IMR-90 (cell line): ENCODE data around the gene HCFC1. TPM values are rescaled to one million over a fixed set of nuclear protein-coding genes. Genes with fewer than 3 reads are reported as not detected.

Experiments used
- ATAC-seq: fragments of 200-7000 bp; cut with Tn5 transposase; 2 replicates; pipeline ENCODE4 v1.9.1; 2020; ENCODE audit warnings: low read depth, mild to moderate bottlenecking, moderate library complexity
- BruUV-seq: library from RNA; stranded (reverse); fragments of 400-500 nt; replicated peaks from 2 replicates; lab custom pipeline; 2021; lab: Mats Ljungman, UMichigan
- CTCF ChIA-PET: fragments of 300-600 bp; formaldehyde crosslinking; extraction: SDS; loops from one replicate; lab custom pipeline; 2021; ENCODE audit warnings: antibody characterized with exemption; lab: Yijun Ruan, JAX
- POLR2A ChIA-PET: fragments of 300-600 bp; sonication (Branson Sonifier 250); formaldehyde crosslinking; loops from one replicate; lab custom pipeline; 2022; ENCODE audit warnings: antibody characterized with exemption; ENCODE audit not compliant: unreplicated experiment; lab: Charles Lee
- DNase-seq: peaks from one replicate; pipeline ENCODE4 v3.0.0; 2013
- H2AFZ ChIP-seq: replicated peaks from 2 replicates; pipeline ENCODE3; 2013; ENCODE audit warnings: low read length, mild to moderate bottlenecking; ENCODE audit not compliant: poor library complexity
- H2AK5ac ChIP-seq: 2 replicates; pipeline ENCODE4 v1.6.1; 2013; ENCODE audit warnings: low read depth, low read length, inconsistent platforms
- H2AK9ac ChIP-seq: replicated peaks from 2 replicates; pipeline ENCODE3; 2013; ENCODE audit warnings: mild to moderate bottlenecking, low read depth, low read length, moderate library complexity; ENCODE audit not compliant: poor library complexity
- H2BK120ac ChIP-seq: 2 replicates; pipeline ENCODE4 v1.6.1; 2013; ENCODE audit warnings: low read depth, low read length, inconsistent platforms
- H2BK15ac ChIP-seq: 3 replicates; pipeline ENCODE4 v1.6.1; 2013; ENCODE audit warnings: low read depth, low read length, inconsistent platforms
- H2BK20ac ChIP-seq: 2 replicates; pipeline ENCODE4 v1.6.1; 2013; ENCODE audit warnings: low read depth, mild to moderate bottlenecking, inconsistent platforms, low read length, moderate library complexity
- H2BK5ac ChIP-seq: 2 replicates; pipeline ENCODE4 v1.6.1; 2013; ENCODE audit warnings: mild to moderate bottlenecking, low read depth, low read length, inconsistent platforms; ENCODE audit not compliant: poor library complexity, severe bottlenecking
- H3K14ac ChIP-seq: replicated peaks from 2 replicates; pipeline ENCODE4 v1.6.1; 2013; ENCODE audit warnings: low read depth, low read length, inconsistent platforms
- H3K18ac ChIP-seq: 2 replicates; pipeline ENCODE4 v1.6.1; 2013; ENCODE audit warnings: low read depth, low read length, control low read depth
- H3K23ac ChIP-seq: 2 replicates; pipeline ENCODE4 v1.6.1; 2013; ENCODE audit warnings: low read depth, low read length, inconsistent platforms
- H3K27ac ChIP-seq: 2 replicates; pipeline ENCODE4 v1.5.1; 2013; ENCODE audit warnings: mild to moderate bottlenecking, control low read depth, low read length; ENCODE audit not compliant: insufficient read depth
- H3K27me3 ChIP-seq: 2 replicates; pipeline ENCODE4 v1.6.1; 2013; ENCODE audit warnings: low read length; ENCODE audit not compliant: control insufficient read depth, insufficient read depth
- H3K36me3 ChIP-seq: 2 replicates; pipeline ENCODE4 v1.6.1; 2013; ENCODE audit warnings: low read length, mixed read lengths; ENCODE audit not compliant: control insufficient read depth, insufficient read depth
- H3K4ac ChIP-seq: 2 replicates; pipeline ENCODE4 v1.6.1; 2013; ENCODE audit warnings: low read depth, low read length, inconsistent platforms
- H3K4me1 ChIP-seq: 2 replicates; pipeline ENCODE4 v1.6.1; 2013; ENCODE audit warnings: low read length, mixed read lengths; ENCODE audit not compliant: control insufficient read depth, insufficient read depth
- H3K4me2 ChIP-seq: 2 replicates; pipeline ENCODE4 v1.6.1; 2013; ENCODE audit warnings: low read depth, mild to moderate bottlenecking, control low read depth, low read length, moderate library complexity
- H3K4me3 ChIP-seq: 2 replicates; pipeline ENCODE4 v1.5.1; 2013; ENCODE audit warnings: low read depth, mild to moderate bottlenecking, control low read depth, low read length, moderate library complexity; ENCODE audit not compliant: insufficient read depth
- H3K56ac ChIP-seq: 2 replicates; pipeline ENCODE4 v1.6.1; 2013; ENCODE audit warnings: low read length, inconsistent platforms; ENCODE audit not compliant: insufficient read depth; ENCODE audit errors: extremely low read depth
- H3K79me1 ChIP-seq, 2 experiments: 2 replicates each; pipeline ENCODE4 v1.6.1; 2013; ENCODE audit warnings: low read length in 2 of 2, inconsistent platforms in 1 of 2, low read depth in 1 of 2
- H3K9ac ChIP-seq: 2 replicates; pipeline ENCODE4 v1.6.1; 2013; ENCODE audit warnings: low read depth, low read length, control low read depth
- H3K9me1 ChIP-seq: 2 replicates; pipeline ENCODE4 v1.6.1; 2013; ENCODE audit warnings: low read length, inconsistent platforms; ENCODE audit not compliant: insufficient read depth
- H3K9me3 ChIP-seq: 2 replicates; pipeline ENCODE4 v1.6.1; 2013; ENCODE audit warnings: low read length; ENCODE audit not compliant: control insufficient read depth, insufficient read depth
- H4K20me1 ChIP-seq: 2 replicates; pipeline ENCODE4 v1.6.1; 2013; ENCODE audit warnings: low read length, inconsistent platforms; ENCODE audit not compliant: insufficient read depth
- H4K5ac ChIP-seq: 2 replicates; pipeline ENCODE4 v1.6.1; 2013; ENCODE audit warnings: mild to moderate bottlenecking, low read depth, low read length, control low read depth
- H4K8ac ChIP-seq, 2 experiments: 2 replicates each; pipeline ENCODE4 v1.6.1; 2013; ENCODE audit warnings: low read depth in 2 of 2, low read length in 2 of 2, control low read depth in 1 of 2, inconsistent platforms in 1 of 2
- H4K91ac ChIP-seq: 2 replicates; pipeline ENCODE4 v1.6.1; 2013; ENCODE audit warnings: low read depth, low read length, inconsistent platforms; ENCODE audit not compliant: insufficient read depth
- POLR2A ChIP-seq: IDR thresholded peaks from 2 replicates; pipeline ENCODE4 v1.6.1; 2012; ENCODE audit warnings: mild to moderate bottlenecking, low read depth, low read length
- WGBS, 2 experiments: methylation state at CpG; one replicate each; pipeline versions ENCODE4 v1.1.5 to v1.1.7; 2013; ENCODE audit warnings: missing lambda C conversion rate in 2 of 2; ENCODE audit not compliant: insufficient read length in 1 of 2; ENCODE audit errors: extremely low coverage in 2 of 2; 5-methylcytosine and 5-hydroxymethylcytosine counted together
- dilution Hi-C: fragments of 300-500 bp; cut with HindIII; formaldehyde crosslinking; loops from one replicate; pipeline ENCODE4 v1.14.3; 2018; ENCODE audit warnings: low sequenced_read_pairs; ENCODE audit not compliant: unreplicated experiment
- in situ Hi-C: fragments of 300-500 bp; cut with MboI; formaldehyde crosslinking; loops from 3 replicates; pipeline ENCODE4 v1.14.3; 2019; ENCODE audit warnings: low sequenced_read_pairs, inconsistent platforms, mixed read lengths
- intact Hi-C: fragments of 100-400 bp; cut with micrococcal nuclease; formaldehyde crosslinking; loops from 2 replicates; pipeline ENCODE4 v1.10.0; 2022
- polyA plus RNA-seq, 3 experiments: library from polyadenylated mRNA; depleted of rRNA; stranded (reverse); fragments of >200 nt; gene quantifications; 2 replicates each; pipeline ENCODE4 v1.2.3, GENCODE V29; 2012; ENCODE audit warnings: low replicate concordance in 1 of 3
- total RNA-seq: library from RNA; depleted of rRNA; stranded (reverse); fragments of >200 nt; gene quantifications from 2 replicates; pipeline ENCODE4 v1.2.3, GENCODE V29; 2012
- TF ChIP-seq, protein P1 (sequence below): conservative IDR thresholded peaks from 2 replicates; pipeline ENCODE4 v1.5.1; 2012; ENCODE audit warnings: mild to moderate bottlenecking, low read depth, low read length, improper control_type of control experiment

HCFC1 gene
- total and polyA plus RNA-seq, 2 of the 4 experiments (the other 2 are of a cell fraction): 3.2 to 17.6 TPM

DNA sequence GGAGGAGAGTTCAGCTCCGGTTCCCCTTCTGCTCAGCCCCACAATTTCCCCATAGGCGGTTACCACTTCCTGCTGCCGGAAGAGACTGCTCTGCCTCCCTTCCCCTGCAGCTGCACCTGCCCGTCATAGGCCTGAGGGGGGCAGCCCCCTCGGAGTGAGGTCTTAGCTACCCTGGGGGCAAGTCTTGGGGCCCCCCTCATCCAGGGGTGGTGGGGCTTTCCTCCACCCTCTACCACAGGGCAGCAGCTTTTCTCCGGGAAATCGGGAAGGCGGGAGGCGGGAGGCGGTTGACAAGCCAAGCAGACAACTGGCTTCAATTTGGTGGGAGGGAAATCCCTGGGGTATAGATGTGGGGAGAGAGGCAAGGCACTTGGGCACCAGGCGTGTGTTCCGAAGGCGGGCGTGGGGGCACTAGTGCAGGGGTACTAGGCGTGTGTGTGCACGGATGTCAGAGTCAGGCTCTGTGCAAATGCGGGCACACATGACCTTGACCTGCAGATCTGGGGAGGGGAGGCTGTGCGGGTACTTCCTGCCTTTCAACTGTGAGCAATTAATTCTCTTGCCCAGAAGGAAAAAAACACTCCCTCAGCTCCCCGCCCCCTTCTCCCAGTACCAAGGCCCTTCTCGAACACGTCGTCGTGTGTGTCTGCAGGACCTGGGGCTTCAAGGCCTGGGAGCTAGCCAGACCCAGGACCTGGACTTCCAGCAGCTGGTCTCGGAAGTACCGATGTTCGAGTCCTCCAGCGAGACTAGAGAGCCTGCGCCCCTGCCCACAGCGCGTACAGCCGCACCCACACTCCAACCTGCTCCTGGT is 44.6 kb downstream of the HCFC1 start:
- DNase-seq: peak; percentile 10
- ChIA-PET CTCF (no interaction called here), POLR2A (no interaction called here)
- peak overlapping the region; percentile 74 for H3K14ac ChIP-seq
- no peaks in the 10 kb centered on the region for H3K9me3 ChIP-seq
- peak overlapping the region; percentile 94 for H2AK5ac ChIP-seq
- peaks cover 5% of the 10 kb centered on the region for H4K20me1 ChIP-seq
- dilution Hi-C loops (no loop called here), in situ Hi-C loops (no loop called here), intact Hi-C loops (loop anchor here (5.0 kb wide), 1 partner anchor 135 kb away; the partner anchor contains the start of genes IDH3G and SSR4)
- H2BK5ac ChIP-seq: peak overlapping the region; percentile 90
- H4K8ac ChIP-seq: peak overlapping the region; percentile 67 to 97
- peak overlapping the region; percentile 95 for H3K4ac ChIP-seq
- H2BK20ac ChIP-seq: no peak overlapping the region
- peak overlapping the region; percentile 97 for H2AK9ac ChIP-seq
- no TSS peak for BruUV-seq
- H3K27me3 ChIP-seq: no peaks in the 10 kb centered on the region; the same call in 1 of the 2 replicates
- no peak overlapping the region for H2BK120ac ChIP-seq
- peak overlapping the region; percentile 63 for H3K56ac ChIP-seq
- H3K79me1 ChIP-seq: peaks cover 0 to 7% of the 10 kb centered on the region in 2 experiments; a peak in 2 of 4 replicates
- H2BK15ac ChIP-seq: no peak overlapping the region; the same call in 2 of the 3 replicates
- peak overlapping the region; percentile 79; the same call in 1 of the 2 replicates for H3K23ac ChIP-seq
- peak overlapping the region; percentile 90 for H2AFZ ChIP-seq
- H3K9ac ChIP-seq: peak overlapping the region; percentile 94
- peak overlapping the region; percentile 97 for H3K27ac ChIP-seq
- no peak overlapping the region; the same call in 1 of the 2 replicates for H3K18ac ChIP-seq
- H3K36me3 ChIP-seq: peaks cover 19% of the 10 kb centered on the region
- WGBS, 2 experiments: 60% methylated on average over 4 of the region's 31 CpGs; no CpG with 5 or more reads in 1 of the 2 experiments
- TF ChIP-seq, protein P1, sequence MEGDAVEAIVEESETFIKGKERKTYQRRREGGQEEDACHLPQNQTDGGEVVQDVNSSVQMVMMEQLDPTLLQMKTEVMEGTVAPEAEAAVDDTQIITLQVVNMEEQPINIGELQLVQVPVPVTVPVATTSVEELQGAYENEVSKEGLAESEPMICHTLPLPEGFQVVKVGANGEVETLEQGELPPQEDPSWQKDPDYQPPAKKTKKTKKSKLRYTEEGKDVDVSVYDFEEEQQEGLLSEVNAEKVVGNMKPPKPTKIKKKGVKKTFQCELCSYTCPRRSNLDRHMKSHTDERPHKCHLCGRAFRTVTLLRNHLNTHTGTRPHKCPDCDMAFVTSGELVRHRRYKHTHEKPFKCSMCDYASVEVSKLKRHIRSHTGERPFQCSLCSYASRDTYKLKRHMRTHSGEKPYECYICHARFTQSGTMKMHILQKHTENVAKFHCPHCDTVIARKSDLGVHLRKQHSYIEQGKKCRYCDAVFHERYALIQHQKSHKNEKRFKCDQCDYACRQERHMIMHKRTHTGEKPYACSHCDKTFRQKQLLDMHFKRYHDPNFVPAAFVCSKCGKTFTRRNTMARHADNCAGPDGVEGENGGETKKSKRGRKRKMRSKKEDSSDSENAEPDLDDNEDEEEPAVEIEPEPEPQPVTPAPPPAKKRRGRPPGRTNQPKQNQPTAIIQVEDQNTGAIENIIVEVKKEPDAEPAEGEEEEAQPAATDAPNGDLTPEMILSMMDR: no peak
- TF ChIP-seq POLR2A: peak; percentile 27; the same call in 1 of the 2 replicates
- peak overlapping the region; percentile 73 for H4K91ac ChIP-seq
- peaks cover 2% of the 10 kb centered on the region for H3K4me1 ChIP-seq
- H4K5ac ChIP-seq: peak overlapping the region; percentile 82
- H3K9me1 ChIP-seq: no peaks in the 10 kb centered on the region; the same call in 1 of the 2 replicates
- peak overlapping the region; percentile 82 for H3K4me3 ChIP-seq
- no peak for ATAC-seq
- H3K4me2 ChIP-seq: peak overlapping the region; percentile 88
